OCI-LY7 (cell line): ENCODE measurements around the gene AIFM2.

ENCODE experiments used
- EZH2phosphoT487 ChIP-seq: fragments of 200-600 bp; sonication (generic); IDR thresholded peaks from 2 replicates; pipeline ENCODE4 v1.6.1; 2018; ENCODE audit warnings: low read depth, borderline replicate concordance, mild to moderate bottlenecking, mixed run types, antibody characterized with exemption, low read length, moderate library complexity, mixed read lengths
- TF ChIP-seq, protein P1 (sequence below): fragments of 200-600 bp; sonication (generic); conservative IDR thresholded peaks from 2 replicates; pipeline ENCODE4 v1.5.1; 2014; ENCODE audit warnings: mild to moderate bottlenecking, antibody characterized with exemption, low read length, moderate library complexity, mixed read lengths

DNA sequence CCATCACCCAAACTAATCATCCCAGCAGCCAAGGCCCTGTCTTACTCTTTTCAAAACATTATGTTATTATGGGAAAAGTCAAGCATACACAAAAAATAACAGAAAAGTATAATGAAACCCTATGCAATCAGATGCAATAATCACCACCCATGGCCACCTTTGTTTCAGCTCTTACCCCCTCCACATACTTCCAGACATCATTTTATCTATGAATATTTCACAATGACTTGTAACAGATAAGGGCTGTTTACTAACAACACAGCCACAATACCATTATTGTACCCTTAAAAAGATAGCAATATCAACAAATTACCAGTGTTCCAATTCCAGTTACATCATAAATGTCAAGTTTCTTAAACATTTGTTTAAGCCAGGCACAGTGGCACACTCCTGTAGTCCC lies 35.2 kb downstream of the AIFM2 start:
- TF ChIP-seq, protein P1, sequence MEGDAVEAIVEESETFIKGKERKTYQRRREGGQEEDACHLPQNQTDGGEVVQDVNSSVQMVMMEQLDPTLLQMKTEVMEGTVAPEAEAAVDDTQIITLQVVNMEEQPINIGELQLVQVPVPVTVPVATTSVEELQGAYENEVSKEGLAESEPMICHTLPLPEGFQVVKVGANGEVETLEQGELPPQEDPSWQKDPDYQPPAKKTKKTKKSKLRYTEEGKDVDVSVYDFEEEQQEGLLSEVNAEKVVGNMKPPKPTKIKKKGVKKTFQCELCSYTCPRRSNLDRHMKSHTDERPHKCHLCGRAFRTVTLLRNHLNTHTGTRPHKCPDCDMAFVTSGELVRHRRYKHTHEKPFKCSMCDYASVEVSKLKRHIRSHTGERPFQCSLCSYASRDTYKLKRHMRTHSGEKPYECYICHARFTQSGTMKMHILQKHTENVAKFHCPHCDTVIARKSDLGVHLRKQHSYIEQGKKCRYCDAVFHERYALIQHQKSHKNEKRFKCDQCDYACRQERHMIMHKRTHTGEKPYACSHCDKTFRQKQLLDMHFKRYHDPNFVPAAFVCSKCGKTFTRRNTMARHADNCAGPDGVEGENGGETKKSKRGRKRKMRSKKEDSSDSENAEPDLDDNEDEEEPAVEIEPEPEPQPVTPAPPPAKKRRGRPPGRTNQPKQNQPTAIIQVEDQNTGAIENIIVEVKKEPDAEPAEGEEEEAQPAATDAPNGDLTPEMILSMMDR = no peak
- TF ChIP-seq EZH2phosphoT487 = no peak
